Measurements from ENCODE around the gene FSIP1.

The FSIP1 gene

DNA sequence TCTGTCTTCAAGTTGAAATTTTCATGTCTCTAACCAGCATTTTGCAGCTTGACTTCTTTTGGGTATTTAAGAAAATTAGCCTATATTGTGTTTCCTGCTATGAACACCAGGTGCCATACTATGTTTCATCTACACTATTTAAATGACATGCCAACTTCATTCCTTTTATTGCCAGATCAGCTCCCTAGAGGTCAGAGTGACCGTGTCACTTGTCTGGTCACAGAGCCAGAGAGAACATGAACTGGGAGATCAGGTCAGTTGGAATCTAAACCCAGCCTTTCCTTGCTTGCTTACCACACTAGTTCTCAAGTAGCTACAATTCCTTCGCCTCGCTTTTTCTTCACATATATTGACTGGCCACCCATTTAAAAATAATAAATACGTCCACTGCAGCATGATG lies 114.2 kb downstream of the FSIP1 start:
- DNase-seq (ENCODE audit: low read depth) = no peak
- no peak for TF ChIP-seq CTCF (IDR thresholded peaks at IDR 0.05; ENCODE audit: low read depth, low read length, missing control alignments)
- in situ Hi-C loops (cut with HindIII; ENCODE audit: low sequenced_read_pairs) = loop anchor here (5.0 kb wide), 1 partner anchor 36 kb away; no protein-coding TSS in a partner anchor
- H3K4me3 ChIP-seq (ENCODE audit: low read depth, low read length) = no peak overlapping the region

- TF ChIP-seq CTCF (IDR thresholded peaks at IDR 0.05; ENCODE audit: low read depth, low read length, missing control alignments) = no peak
- no peak overlapping the region for H3K4me3 ChIP-seq (ENCODE audit: low read depth, low read length)
- DNase-seq (ENCODE audit: low read depth) = no peak
- in situ Hi-C loops (cut with HindIII; ENCODE audit: low sequenced_read_pairs) = loop anchor here (5.0 kb wide), 1 partner anchor 35 kb away; no protein-coding TSS in a partner anchor
These were observed 115.1 kb downstream of the FSIP1 start for GRCh38 chr15:39667382-39668127.

GRCh38 chr15:39666677-39667076 lies 116.0 kb downstream of the FSIP1 start:
- H3K4me3 ChIP-seq (ENCODE audit: low read depth, low read length) = no peak overlapping the region
- no peak for TF ChIP-seq CTCF (IDR thresholded peaks at IDR 0.05; ENCODE audit: low read depth, low read length, missing control alignments)
- peak; percentile 70 for DNase-seq (ENCODE audit: low read depth)
- in situ Hi-C loops (cut with HindIII; ENCODE audit: low sequenced_read_pairs) = loop anchor here (5.0 kb wide), 1 partner anchor 34 kb away; no protein-coding TSS in a partner anchor

GRCh38 chr15:39665629-39666250 lies 116.9 kb downstream of the FSIP1 start:
- in situ Hi-C loops (cut with HindIII; ENCODE audit: low sequenced_read_pairs) = loop anchor here (5.0 kb wide), 1 partner anchor 33 kb away; no protein-coding TSS in a partner anchor
- no peak overlapping the region for H3K4me3 ChIP-seq (ENCODE audit: low read depth, low read length)
- no peak for TF ChIP-seq CTCF (IDR thresholded peaks at IDR 0.05; ENCODE audit: low read depth, low read length, missing control alignments)
- no peak for DNase-seq (ENCODE audit: low read depth)

- no peak overlapping the region for H3K4me3 ChIP-seq (ENCODE audit: low read depth, low read length)
- no peak for TF ChIP-seq CTCF (IDR thresholded peaks at IDR 0.05; ENCODE audit: low read depth, low read length, missing control alignments)
- no peak for DNase-seq (ENCODE audit: low read depth)
- in situ Hi-C loops (cut with HindIII; ENCODE audit: low sequenced_read_pairs) = no loop called here
These were observed 118.9 kb downstream of the FSIP1 start for GRCh38 chr15:39663704-39664250.

DNA sequence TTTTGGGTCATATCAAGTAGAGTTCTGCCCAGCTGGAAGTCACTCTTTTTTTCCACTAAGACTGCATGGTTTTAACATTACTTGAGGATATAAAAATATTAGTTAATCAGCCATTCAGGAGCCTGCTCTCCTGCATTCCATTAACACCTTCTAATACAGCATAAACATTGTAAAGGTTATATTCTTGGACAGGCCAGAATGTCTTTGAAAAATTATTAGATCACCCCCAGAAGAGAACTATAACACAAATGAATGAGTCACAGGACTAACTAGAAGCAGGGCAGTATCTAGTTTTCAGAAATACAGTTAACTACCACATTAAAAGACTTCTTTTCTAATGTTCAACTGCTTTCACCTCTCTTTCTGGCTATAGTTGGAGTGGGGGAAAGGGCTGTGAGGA lies 120.9 kb downstream of the FSIP1 start:
- in situ Hi-C loops (cut with HindIII; ENCODE audit: low sequenced_read_pairs) = no loop called here
- no peak overlapping the region for H3K4me3 ChIP-seq (ENCODE audit: low read depth, low read length)
- TF ChIP-seq CTCF (IDR thresholded peaks at IDR 0.05; ENCODE audit: low read depth, low read length, missing control alignments) = no peak
- no peak for DNase-seq (ENCODE audit: low read depth)
